Measurements from ENCODE around the gene SEZ6L.

The SEZ6L gene

DNA sequence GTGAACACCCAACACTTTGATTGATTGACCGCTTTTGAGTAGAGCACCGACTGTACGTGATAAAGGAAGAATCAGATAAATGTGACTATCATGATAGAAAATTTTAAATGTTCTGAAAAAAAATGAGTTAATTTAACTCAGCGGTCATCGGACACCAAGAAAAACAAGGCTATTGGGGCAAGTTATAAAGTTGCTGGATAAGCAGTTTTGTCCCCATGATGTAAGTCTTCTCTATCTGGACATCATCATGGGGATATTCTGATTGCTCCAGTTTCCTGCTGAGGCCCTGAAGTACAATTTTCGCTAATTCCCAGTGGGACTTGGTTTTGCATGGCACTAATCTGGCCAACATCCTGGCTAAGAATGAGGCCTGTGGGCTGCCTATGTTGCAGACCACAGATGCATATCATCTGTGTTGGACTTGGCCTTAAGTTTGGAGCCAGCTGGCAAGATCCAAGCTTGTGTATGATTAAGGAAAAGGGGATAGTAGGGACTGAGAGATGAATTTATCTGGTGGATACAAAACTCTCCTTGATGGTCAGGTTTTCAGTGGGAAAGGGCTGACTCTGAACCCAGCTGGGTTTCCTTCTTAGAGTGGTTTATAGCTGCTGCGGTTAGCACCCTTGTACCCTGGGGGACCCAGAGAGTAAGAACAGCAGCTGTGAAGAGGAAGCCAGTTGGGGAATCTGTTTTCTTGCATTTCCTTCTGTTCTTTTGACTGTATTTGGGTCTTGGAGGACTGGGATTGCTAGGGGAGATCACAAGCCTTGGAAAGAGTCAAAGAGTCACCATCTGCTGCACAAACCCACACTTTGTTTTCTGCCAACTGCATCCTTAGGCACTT is 118.3 kb downstream of the SEZ6L start:
- Histone ChIP-seq H3K27ac (ENCODE audit: insufficient read depth in 1 of 2, low read depth in 1 of 2, low read length in 2 of 2, poor library complexity in 1 of 2, severe bottlenecking in 2 of 2) (no peak overlapping the region), H3K36me3 (ENCODE audit: control insufficient read depth in 4 of 4, insufficient read depth in 4 of 4, low read length in 3 of 4) (no peaks in the 10 kb centered on the region), H3K4me3 (ENCODE audit: control insufficient read depth in 1 of 7, extremely low read depth in 1 of 7, insufficient read depth in 4 of 7, low read depth in 2 of 7, low read length in 6 of 7) (no peak overlapping the region), H3K4me1 (ENCODE audit: control extremely low read depth in 1 of 4, control insufficient read depth in 4 of 4, insufficient read depth in 4 of 4, low read length in 3 of 4) (peaks cover 0 to 2% (median 0%) of the 10 kb centered on the region in 4 experiments), H3K27me3 (replicated peaks in 2 of 5; ENCODE audit: control insufficient read depth in 4 of 5, insufficient read depth in 5 of 5, low read length in 4 of 5) (no peaks in the 10 kb centered on the region), H3K9me3 (ENCODE audit: control extremely low read depth in 1 of 5, control insufficient read depth in 4 of 5, insufficient read depth in 2 of 5, low read depth in 1 of 5, low read length in 4 of 5) (no peaks in the 10 kb centered on the region)
- ChIA-PET POLR2A (no interaction called here), CTCF (no interaction called here)
- DNase-seq: peak in 2 of 3 donors; percentile 12 to 14
- WGBS (ENCODE audit: insufficient coverage): 88% methylated on average over 6 of the region's 7 CpGs

GRCh38 chr22:26289611-26290101 is 120.4 kb downstream of the SEZ6L start:
- CTCF ChIA-PET: no interaction called here
- WGBS (ENCODE audit: insufficient coverage): 90% methylated on average over 13 of the region's 13 CpGs
- Histone ChIP-seq H3K27me3 (replicated peaks in 2 of 5; ENCODE audit: control insufficient read depth in 4 of 5, insufficient read depth in 5 of 5, low read length in 4 of 5) (no peaks in the 10 kb centered on the region), H3K4me1 (ENCODE audit: control extremely low read depth in 1 of 4, control insufficient read depth in 4 of 4, insufficient read depth in 4 of 4, low read length in 3 of 4) (peaks cover 0 to 2% (median 0%) of the 10 kb centered on the region in 4 experiments), H3K36me3 (ENCODE audit: control insufficient read depth in 4 of 4, insufficient read depth in 4 of 4, low read length in 3 of 4) (no peaks in the 10 kb centered on the region), H3K4me3 (ENCODE audit: control insufficient read depth in 1 of 7, extremely low read depth in 1 of 7, insufficient read depth in 4 of 7, low read depth in 2 of 7, low read length in 6 of 7) (no peak overlapping the region), H3K27ac (ENCODE audit: insufficient read depth in 1 of 2, low read depth in 1 of 2, low read length in 2 of 2, poor library complexity in 1 of 2, severe bottlenecking in 2 of 2) (no peak overlapping the region), H3K9me3 (ENCODE audit: control extremely low read depth in 1 of 5, control insufficient read depth in 4 of 5, insufficient read depth in 2 of 5, low read depth in 1 of 5, low read length in 4 of 5) (no peaks in the 10 kb centered on the region)
- no peak for DNase-seq
- POLR2A ChIA-PET: no interaction called here

DNA sequence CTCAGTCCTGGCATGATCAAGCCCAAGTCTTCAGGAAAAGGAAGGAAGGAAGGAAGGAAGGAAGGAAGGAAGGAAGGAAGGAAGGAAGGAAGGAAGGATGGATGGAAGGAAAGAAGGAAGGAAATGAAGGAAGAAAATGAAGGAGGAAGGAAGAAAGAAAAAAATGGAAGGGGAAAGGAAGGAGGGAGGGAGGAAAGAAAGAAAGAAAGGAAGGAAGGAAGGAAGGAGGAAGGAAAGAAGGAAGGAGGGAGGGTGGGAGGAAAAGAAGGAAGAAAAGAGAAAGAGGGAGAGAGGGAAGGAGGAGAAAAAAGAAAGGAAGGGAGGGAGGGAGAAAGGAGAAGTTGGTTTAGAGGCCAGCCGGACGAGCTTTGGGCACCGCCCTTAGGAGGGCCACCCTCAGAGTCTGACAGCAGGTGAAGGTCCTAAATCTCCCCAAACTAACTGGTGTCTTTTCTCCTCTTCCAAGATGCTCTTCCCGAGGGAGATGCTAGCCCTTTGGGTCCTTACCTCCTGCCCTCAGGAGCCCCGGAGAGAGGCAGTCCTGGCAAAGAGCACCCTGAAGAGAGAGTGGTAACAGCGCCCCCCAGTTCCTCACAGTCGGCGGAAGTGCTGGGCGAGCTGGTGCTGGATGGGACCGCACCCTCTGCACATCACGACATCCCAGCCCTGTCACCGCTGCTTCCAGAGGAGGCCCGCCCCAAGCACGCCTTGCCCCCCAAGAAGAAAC is 122.8 kb downstream of the SEZ6L start:
- 96% methylated on average over 9 of the region's 14 CpGs for WGBS (ENCODE audit: insufficient coverage)
- peaks cover 0 to 6% (median under 1%) of the 10 kb centered on the region in 4 experiments for H3K4me1 ChIP-seq (ENCODE audit: control extremely low read depth in 1 of 4, control insufficient read depth in 4 of 4, insufficient read depth in 4 of 4, low read length in 3 of 4)
- DNase-seq: no peak
- no peaks in the 10 kb centered on the region for H3K36me3 ChIP-seq (ENCODE audit: control insufficient read depth in 4 of 4, insufficient read depth in 4 of 4, low read length in 3 of 4)
- H3K4me3 ChIP-seq (ENCODE audit: control insufficient read depth in 1 of 7, extremely low read depth in 1 of 7, insufficient read depth in 4 of 7, low read depth in 2 of 7, low read length in 6 of 7): no peak overlapping the region
- ChIA-PET POLR2A (interaction anchor here (0.7 kb wide), 1 partner anchor 76 kb away, joined by 3 read pairs; no protein-coding TSS in a partner anchor), CTCF (no interaction called here)
- H3K27me3 ChIP-seq (replicated peaks in 2 of 5; ENCODE audit: control insufficient read depth in 4 of 5, insufficient read depth in 5 of 5, low read length in 4 of 5): no peaks in the 10 kb centered on the region
- H3K9me3 ChIP-seq (ENCODE audit: control extremely low read depth in 1 of 5, control insufficient read depth in 4 of 5, insufficient read depth in 2 of 5, low read depth in 1 of 5, low read length in 4 of 5): no peaks in the 10 kb centered on the region
- H3K27ac ChIP-seq (ENCODE audit: insufficient read depth in 1 of 2, low read depth in 1 of 2, low read length in 2 of 2, poor library complexity in 1 of 2, severe bottlenecking in 2 of 2): no peak overlapping the region

DNA sequence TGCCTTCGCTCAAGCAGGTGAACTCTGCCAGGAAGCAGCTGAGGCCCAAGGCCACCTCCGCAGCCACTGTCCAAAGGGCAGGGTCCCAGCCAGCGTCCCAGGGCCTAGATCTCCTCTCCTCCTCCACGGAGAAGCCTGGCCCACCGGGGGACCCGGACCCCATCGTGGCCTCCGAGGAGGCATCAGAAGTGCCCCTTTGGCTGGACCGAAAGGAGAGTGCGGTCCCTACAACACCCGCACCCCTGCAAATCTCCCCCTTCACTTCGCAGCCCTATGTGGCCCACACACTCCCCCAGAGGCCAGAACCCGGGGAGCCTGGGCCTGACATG is 123.4 kb downstream of the SEZ6L start:
- 94% methylated on average over 6 of the region's 13 CpGs for WGBS (ENCODE audit: insufficient coverage)
- ChIA-PET POLR2A (no interaction called here), CTCF (interaction anchor here (0.6 kb wide), 1 partner anchor 120 kb away, joined by 3 read pairs; no protein-coding TSS in a partner anchor)
- H3K27ac ChIP-seq (ENCODE audit: insufficient read depth in 1 of 2, low read depth in 1 of 2, low read length in 2 of 2, poor library complexity in 1 of 2, severe bottlenecking in 2 of 2): no peak overlapping the region
- no peak for DNase-seq
- H3K4me1 ChIP-seq (ENCODE audit: control extremely low read depth in 1 of 4, control insufficient read depth in 4 of 4, insufficient read depth in 4 of 4, low read length in 3 of 4): peaks cover 0 to 5% (median under 1%) of the 10 kb centered on the region in 4 experiments
- no peaks in the 10 kb centered on the region for H3K27me3 ChIP-seq (replicated peaks in 2 of 5; ENCODE audit: control insufficient read depth in 4 of 5, insufficient read depth in 5 of 5, low read length in 4 of 5)
- H3K4me3 ChIP-seq (ENCODE audit: control insufficient read depth in 1 of 7, extremely low read depth in 1 of 7, insufficient read depth in 4 of 7, low read depth in 2 of 7, low read length in 6 of 7): no peak overlapping the region
- H3K36me3 ChIP-seq (ENCODE audit: control insufficient read depth in 4 of 4, insufficient read depth in 4 of 4, low read length in 3 of 4): no peaks in the 10 kb centered on the region
- H3K9me3 ChIP-seq (ENCODE audit: control extremely low read depth in 1 of 5, control insufficient read depth in 4 of 5, insufficient read depth in 2 of 5, low read depth in 1 of 5, low read length in 4 of 5): no peaks in the 10 kb centered on the region

DNA sequence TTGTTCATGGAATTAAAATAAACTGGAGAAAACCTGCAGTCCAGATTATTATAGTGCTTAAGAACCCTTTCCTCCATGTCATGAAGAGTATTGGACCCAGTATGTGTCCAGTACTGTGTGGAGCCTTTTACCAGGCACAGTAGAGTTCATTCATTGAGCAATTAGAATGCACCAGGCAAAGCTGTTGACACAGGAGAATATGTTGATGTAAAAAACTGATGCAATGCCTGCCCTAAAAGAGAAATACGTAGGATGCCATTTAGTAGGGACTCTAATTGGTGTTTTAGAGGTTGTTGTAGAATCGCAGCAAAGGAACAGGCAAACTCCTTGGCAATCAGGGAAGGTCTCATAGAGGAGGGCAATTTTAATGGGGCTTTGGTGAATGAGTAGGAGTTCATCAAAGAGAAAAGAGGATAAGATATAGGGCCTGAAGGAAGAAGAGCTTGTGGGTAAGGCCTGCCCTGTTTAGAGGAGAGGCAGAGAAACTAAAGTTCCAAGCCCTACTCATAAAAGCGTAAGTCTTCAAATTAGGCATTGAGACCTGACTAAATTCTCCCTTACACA is 126.4 kb downstream of the SEZ6L start:
- no peak for DNase-seq
- ChIA-PET POLR2A (no interaction called here), CTCF (no interaction called here)
- Histone ChIP-seq H3K9me3 (ENCODE audit: control extremely low read depth in 1 of 5, control insufficient read depth in 4 of 5, insufficient read depth in 2 of 5, low read depth in 1 of 5, low read length in 4 of 5) (no peaks in the 10 kb centered on the region), H3K27me3 (replicated peaks in 2 of 5; ENCODE audit: control insufficient read depth in 4 of 5, insufficient read depth in 5 of 5, low read length in 4 of 5) (no peaks in the 10 kb centered on the region), H3K4me3 (ENCODE audit: control insufficient read depth in 1 of 7, extremely low read depth in 1 of 7, insufficient read depth in 4 of 7, low read depth in 2 of 7, low read length in 6 of 7) (no peak overlapping the region), H3K36me3 (ENCODE audit: control insufficient read depth in 4 of 4, insufficient read depth in 4 of 4, low read length in 3 of 4) (no peaks in the 10 kb centered on the region), H3K27ac (ENCODE audit: insufficient read depth in 1 of 2, low read depth in 1 of 2, low read length in 2 of 2, poor library complexity in 1 of 2, severe bottlenecking in 2 of 2) (no peak overlapping the region), H3K4me1 (ENCODE audit: control extremely low read depth in 1 of 4, control insufficient read depth in 4 of 4, insufficient read depth in 4 of 4, low read length in 3 of 4) (peaks cover 0 to 4% (median under 1%) of the 10 kb centered on the region in 4 experiments)
- 100% methylated on average over 3 of the region's 3 CpGs for WGBS (ENCODE audit: insufficient coverage)

- CTCF ChIA-PET: interaction anchor here (0.9 kb wide), 1 partner anchor 33 kb away, joined by 3 read pairs; no protein-coding TSS in a partner anchor
- POLR2A ChIA-PET: no interaction called here
- H3K36me3 ChIP-seq (ENCODE audit: control insufficient read depth in 4 of 4, insufficient read depth in 4 of 4, low read length in 3 of 4): no peaks in the 10 kb centered on the region
- no peak overlapping the region for H3K27ac ChIP-seq (ENCODE audit: insufficient read depth in 1 of 2, low read depth in 1 of 2, low read length in 2 of 2, poor library complexity in 1 of 2, severe bottlenecking in 2 of 2)
- H3K27me3 ChIP-seq (replicated peaks in 2 of 5; ENCODE audit: control insufficient read depth in 4 of 5, insufficient read depth in 5 of 5, low read length in 4 of 5): peaks cover 0 to 5% (median 0%) of the 10 kb centered on the region in 5 experiments
- 96% methylated on average over 8 of the region's 9 CpGs for WGBS (ENCODE audit: insufficient coverage)
- H3K9me3 ChIP-seq (ENCODE audit: control extremely low read depth in 1 of 5, control insufficient read depth in 4 of 5, insufficient read depth in 2 of 5, low read depth in 1 of 5, low read length in 4 of 5): no peaks in the 10 kb centered on the region
- H3K4me1 ChIP-seq (ENCODE audit: control extremely low read depth in 1 of 4, control insufficient read depth in 4 of 4, insufficient read depth in 4 of 4, low read length in 3 of 4): peaks cover 0 to 4% (median under 1%) of the 10 kb centered on the region in 4 experiments
- H3K4me3 ChIP-seq (ENCODE audit: control insufficient read depth in 1 of 7, extremely low read depth in 1 of 7, insufficient read depth in 4 of 7, low read depth in 2 of 7, low read length in 6 of 7): no peak overlapping the region
- no peak for DNase-seq
Observed at GRCh38 chr22:26298605-26299310, 129.5 kb downstream of the SEZ6L start.
